ENCODE measurements around the gene INA.
A peak's percentile ranks its signal among the peaks of the same experiment; 100 is the strongest.

Gene INA

GRCh38 chr10:103277713-103278536, 987 bp downstream of the INA start:
- Histone ChIP-seq H3K27me3 (replicated peaks; ENCODE audit: control insufficient read depth, insufficient read depth, low read length) (peaks cover 67% of the 10 kb centered on the region), H3K4me3 (ENCODE audit: low read length) (peak overlapping the region; percentile 71), H3K9me3 (ENCODE audit: control insufficient read depth, low read length) (peaks cover 7% of the 10 kb centered on the region), H3K36me3 (ENCODE audit: control insufficient read depth, insufficient read depth, low read length, severe bottlenecking) (no peaks in the 10 kb centered on the region), H3K4me1 (ENCODE audit: control insufficient read depth, insufficient read depth, low read length) (peaks cover 14% of the 10 kb centered on the region), H3K9ac (ENCODE audit: low read length) (no peak overlapping the region)
- no peak for DNase-seq (ENCODE audit: low read depth)

DNA sequence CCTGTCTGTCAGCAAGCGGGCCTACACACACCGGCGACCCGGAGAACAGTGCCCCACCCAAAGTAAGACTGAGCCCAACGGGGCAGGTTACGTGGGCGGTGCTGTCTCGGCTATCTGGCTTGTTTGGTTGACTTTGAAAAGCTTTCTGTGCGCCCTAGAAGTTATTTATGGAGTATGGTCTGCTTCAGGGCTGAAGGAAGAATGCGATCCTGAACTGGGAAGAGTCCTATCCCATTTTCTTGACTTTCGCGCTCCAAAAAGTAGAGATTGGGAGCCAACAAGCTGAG, 1.5 kb downstream of the INA start:
- Histone ChIP-seq H3K4me1 (ENCODE audit: control insufficient read depth, insufficient read depth, low read length) (peaks cover 12% of the 10 kb centered on the region), H3K27me3 (replicated peaks; ENCODE audit: control insufficient read depth, insufficient read depth, low read length) (peaks cover 67% of the 10 kb centered on the region), H3K9me3 (ENCODE audit: control insufficient read depth, low read length) (peaks cover 7% of the 10 kb centered on the region), H3K36me3 (ENCODE audit: control insufficient read depth, insufficient read depth, low read length, severe bottlenecking) (no peaks in the 10 kb centered on the region), H3K9ac (ENCODE audit: low read length) (no peak overlapping the region), H3K4me3 (ENCODE audit: low read length) (no peak overlapping the region)
- no peak for DNase-seq (ENCODE audit: low read depth)

DNA sequence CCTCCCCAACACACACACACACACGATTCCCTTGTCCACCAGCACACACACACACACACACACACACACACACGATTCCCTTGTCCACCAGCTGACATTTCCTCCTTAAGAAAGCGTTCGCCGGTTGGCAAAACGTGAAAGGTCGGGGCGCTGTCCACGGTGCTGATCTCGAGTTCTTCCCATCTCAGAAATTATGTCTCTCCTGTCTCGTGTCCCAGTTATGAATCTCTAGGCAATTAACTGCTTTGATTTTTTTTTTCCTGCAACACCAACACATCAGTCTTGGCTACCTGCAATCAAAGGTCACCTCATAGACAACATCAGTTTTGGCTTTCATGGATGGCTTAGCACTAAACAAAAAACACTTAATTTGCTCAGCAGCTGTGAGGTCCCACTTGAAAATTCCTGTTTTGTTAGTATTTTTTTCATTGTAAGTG, 1.9 kb downstream of the INA start:
- H3K9ac ChIP-seq (ENCODE audit: low read length) = no peak overlapping the region
- peaks cover 8% of the 10 kb centered on the region for H3K4me1 ChIP-seq (ENCODE audit: control insufficient read depth, insufficient read depth, low read length)
- no peaks in the 10 kb centered on the region for H3K36me3 ChIP-seq (ENCODE audit: control insufficient read depth, insufficient read depth, low read length, severe bottlenecking)
- peaks cover 7% of the 10 kb centered on the region for H3K9me3 ChIP-seq (ENCODE audit: control insufficient read depth, low read length)
- peak; percentile 79 for DNase-seq (ENCODE audit: low read depth)
- no peak overlapping the region for H3K4me3 ChIP-seq (ENCODE audit: low read length)
- H3K27me3 ChIP-seq (replicated peaks; ENCODE audit: control insufficient read depth, insufficient read depth, low read length) = peaks cover 67% of the 10 kb centered on the region

DNA sequence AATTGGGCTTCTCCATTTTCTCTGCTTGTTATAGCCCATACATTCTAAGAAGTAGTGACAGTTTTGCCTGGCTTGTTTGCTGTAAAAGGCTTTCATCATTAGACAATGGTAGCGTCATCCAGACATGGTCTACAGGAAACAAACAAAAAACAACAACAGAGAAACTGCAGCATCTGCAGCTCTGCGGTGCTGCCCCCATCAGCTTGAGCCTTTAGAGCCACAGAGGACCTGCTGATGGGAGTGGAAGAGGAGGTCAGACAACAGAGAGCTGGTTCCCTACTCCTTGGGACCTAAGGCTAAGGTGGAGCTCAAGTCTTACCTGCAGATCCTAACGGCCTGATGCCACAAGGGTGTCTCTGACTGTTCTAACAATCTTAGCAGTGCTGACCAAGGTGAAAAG, 3.1 kb downstream of the INA start:
- Histone ChIP-seq H3K9me3 (ENCODE audit: control insufficient read depth, low read length) (peaks cover 7% of the 10 kb centered on the region), H3K9ac (ENCODE audit: low read length) (no peak overlapping the region), H3K36me3 (ENCODE audit: control insufficient read depth, insufficient read depth, low read length, severe bottlenecking) (no peaks in the 10 kb centered on the region), H3K4me1 (ENCODE audit: control insufficient read depth, insufficient read depth, low read length) (peaks cover 7% of the 10 kb centered on the region), H3K27me3 (replicated peaks; ENCODE audit: control insufficient read depth, insufficient read depth, low read length) (peaks cover 67% of the 10 kb centered on the region), H3K4me3 (ENCODE audit: low read length) (no peak overlapping the region)
- no peak for DNase-seq (ENCODE audit: low read depth)

DNA sequence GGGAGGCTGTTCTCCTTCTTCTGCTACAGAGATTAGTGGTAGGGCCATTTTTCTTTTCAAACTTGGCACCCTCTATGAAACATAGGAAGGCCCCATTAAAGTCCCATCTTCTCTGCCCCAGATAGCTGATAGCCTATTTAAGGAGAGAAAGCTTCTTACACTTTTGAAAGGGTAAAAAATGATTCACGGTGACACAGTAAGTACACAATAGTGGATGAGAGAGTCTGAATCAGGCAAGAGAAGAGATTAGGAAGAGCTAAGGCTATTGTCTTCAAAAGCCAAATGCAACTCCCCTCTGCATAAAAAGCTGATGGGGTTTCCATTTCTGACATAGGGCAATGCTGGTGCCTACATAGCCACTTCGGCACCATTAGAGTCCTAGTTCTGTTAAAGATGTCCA, 3.6 kb downstream of the INA start:
- no peak for DNase-seq (ENCODE audit: low read depth)
- Histone ChIP-seq H3K9ac (ENCODE audit: low read length) (no peak overlapping the region), H3K4me1 (ENCODE audit: control insufficient read depth, insufficient read depth, low read length) (peaks cover 7% of the 10 kb centered on the region), H3K36me3 (ENCODE audit: control insufficient read depth, insufficient read depth, low read length, severe bottlenecking) (no peaks in the 10 kb centered on the region), H3K27me3 (replicated peaks; ENCODE audit: control insufficient read depth, insufficient read depth, low read length) (peaks cover 64% of the 10 kb centered on the region), H3K9me3 (ENCODE audit: control insufficient read depth, low read length) (peaks cover 7% of the 10 kb centered on the region), H3K4me3 (ENCODE audit: low read length) (no peak overlapping the region)

DNA sequence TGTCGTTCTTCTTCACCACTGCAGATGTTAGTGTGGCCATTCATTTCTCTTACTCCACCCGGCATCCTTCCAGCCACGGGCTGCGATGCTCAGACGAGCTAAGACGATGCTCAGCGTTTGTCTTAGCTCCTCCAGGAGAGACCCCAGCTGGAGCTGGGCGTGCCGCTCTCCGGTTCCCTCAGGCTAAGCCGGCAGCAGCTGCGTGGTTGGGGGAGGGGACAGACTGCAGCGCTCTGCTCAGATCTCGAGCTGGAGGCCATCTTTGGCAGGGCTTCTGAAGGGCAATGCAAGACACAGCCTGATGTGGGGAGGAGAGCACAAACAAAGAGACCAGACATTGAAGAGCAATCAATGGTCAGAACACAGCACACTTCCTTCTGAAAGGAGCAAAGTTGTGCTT, 4.8 kb downstream of the INA start:
- no peak for DNase-seq (ENCODE audit: low read depth)
- H3K27me3 ChIP-seq (replicated peaks; ENCODE audit: control insufficient read depth, insufficient read depth, low read length) = peaks cover 53% of the 10 kb centered on the region
- peaks cover 7% of the 10 kb centered on the region for H3K9me3 ChIP-seq (ENCODE audit: control insufficient read depth, low read length)
- no peak overlapping the region for H3K9ac ChIP-seq (ENCODE audit: low read length)
- no peak overlapping the region for H3K4me3 ChIP-seq (ENCODE audit: low read length)
- peaks cover 7% of the 10 kb centered on the region for H3K4me1 ChIP-seq (ENCODE audit: control insufficient read depth, insufficient read depth, low read length)
- no peaks in the 10 kb centered on the region for H3K36me3 ChIP-seq (ENCODE audit: control insufficient read depth, insufficient read depth, low read length, severe bottlenecking)

DNA sequence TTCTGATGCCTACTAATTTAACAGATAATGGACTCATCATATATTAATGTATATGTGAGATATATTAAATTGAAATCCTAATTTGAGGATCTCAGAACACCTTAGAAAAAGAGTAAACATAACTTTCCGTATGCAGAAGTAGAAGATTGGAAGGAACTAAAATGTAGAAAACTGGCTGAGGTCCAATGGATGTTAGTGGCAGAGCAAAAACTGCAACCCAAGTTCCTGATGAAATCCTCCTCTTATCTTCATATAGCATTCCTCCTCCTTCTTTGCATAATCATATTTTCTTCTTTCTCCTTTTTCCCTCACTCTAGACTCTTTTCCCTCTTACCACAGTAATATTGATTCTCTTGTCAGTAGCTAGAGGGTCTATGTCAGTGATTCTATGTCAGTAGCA, 6.0 kb downstream of the INA start:
- H3K4me1 ChIP-seq (ENCODE audit: control insufficient read depth, insufficient read depth, low read length) = no peaks in the 10 kb centered on the region
- DNase-seq (ENCODE audit: low read depth) = no peak
- peaks cover 55% of the 10 kb centered on the region for H3K27me3 ChIP-seq (replicated peaks; ENCODE audit: control insufficient read depth, insufficient read depth, low read length)
- H3K4me3 ChIP-seq (ENCODE audit: low read length) = no peak overlapping the region
- peaks cover 7% of the 10 kb centered on the region for H3K9me3 ChIP-seq (ENCODE audit: control insufficient read depth, low read length)
- H3K36me3 ChIP-seq (ENCODE audit: control insufficient read depth, insufficient read depth, low read length, severe bottlenecking) = no peaks in the 10 kb centered on the region
- no peak overlapping the region for H3K9ac ChIP-seq (ENCODE audit: low read length)

DNA sequence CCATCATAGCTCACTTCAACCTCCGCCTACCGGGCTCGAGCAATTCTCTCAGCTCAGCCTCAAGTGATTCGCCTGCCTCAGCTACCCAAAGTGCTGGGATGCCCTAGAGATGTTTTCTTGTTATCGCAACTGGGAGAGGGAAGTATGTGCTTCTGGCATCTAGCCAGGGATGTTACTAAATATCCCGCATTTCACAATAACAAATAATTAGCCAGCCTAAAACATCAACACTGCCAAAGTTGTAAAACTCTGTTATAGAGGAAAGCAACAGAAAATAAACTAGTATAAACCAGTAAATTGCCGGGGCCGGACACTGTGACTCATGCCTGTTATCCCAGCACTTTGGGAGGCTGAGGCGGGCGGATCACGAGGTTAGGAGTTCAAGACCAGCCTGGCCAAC, 7.2 kb downstream of the INA start:
- peaks cover 47% of the 10 kb centered on the region for H3K27me3 ChIP-seq (replicated peaks; ENCODE audit: control insufficient read depth, insufficient read depth, low read length)
- no peak overlapping the region for H3K9ac ChIP-seq (ENCODE audit: low read length)
- no peaks in the 10 kb centered on the region for H3K4me1 ChIP-seq (ENCODE audit: control insufficient read depth, insufficient read depth, low read length)
- H3K4me3 ChIP-seq (ENCODE audit: low read length) = no peak overlapping the region
- H3K9me3 ChIP-seq (ENCODE audit: control insufficient read depth, low read length) = no peaks in the 10 kb centered on the region
- no peaks in the 10 kb centered on the region for H3K36me3 ChIP-seq (ENCODE audit: control insufficient read depth, insufficient read depth, low read length, severe bottlenecking)
- DNase-seq (ENCODE audit: low read depth) = no peak

DNA sequence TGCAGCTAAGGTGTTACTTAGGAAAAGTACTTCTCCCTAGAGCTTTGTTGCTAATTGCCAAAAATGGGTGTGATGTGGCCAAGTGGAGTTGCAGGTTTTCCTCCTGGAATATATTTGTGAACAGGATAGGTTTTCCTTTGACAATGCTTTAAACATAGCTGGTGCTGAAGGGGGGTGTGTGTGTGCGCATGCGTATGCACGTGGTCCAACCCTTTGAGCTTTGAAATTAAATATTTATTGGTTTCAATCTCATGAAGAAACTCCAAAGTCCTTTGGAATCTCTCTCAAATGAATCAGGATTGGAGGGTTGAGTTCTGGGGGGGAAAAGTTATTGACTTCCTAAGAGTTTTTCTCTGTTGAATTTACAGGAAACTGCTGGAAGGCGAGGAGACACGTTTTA, 11.1 kb downstream of the INA start:
- H3K9me3 ChIP-seq (ENCODE audit: control insufficient read depth, low read length) = no peaks in the 10 kb centered on the region
- no peak overlapping the region for H3K9ac ChIP-seq (ENCODE audit: low read length)
- no peaks in the 10 kb centered on the region for H3K36me3 ChIP-seq (ENCODE audit: control insufficient read depth, insufficient read depth, low read length, severe bottlenecking)
- peaks cover 15% of the 10 kb centered on the region for H3K27me3 ChIP-seq (replicated peaks; ENCODE audit: control insufficient read depth, insufficient read depth, low read length)
- DNase-seq (ENCODE audit: low read depth) = no peak
- H3K4me1 ChIP-seq (ENCODE audit: control insufficient read depth, insufficient read depth, low read length) = no peaks in the 10 kb centered on the region
- H3K4me3 ChIP-seq (ENCODE audit: low read length) = no peak overlapping the region

GRCh38 chr10:103291588-103291987, 14.7 kb downstream of the INA start:
- no peak overlapping the region for H3K9ac ChIP-seq (ENCODE audit: low read length)
- no peak overlapping the region for H3K4me3 ChIP-seq (ENCODE audit: low read length)
- DNase-seq (ENCODE audit: low read depth) = no peak
- H3K36me3 ChIP-seq (ENCODE audit: control insufficient read depth, insufficient read depth, low read length, severe bottlenecking) = no peaks in the 10 kb centered on the region
- peaks cover 14% of the 10 kb centered on the region for H3K27me3 ChIP-seq (replicated peaks; ENCODE audit: control insufficient read depth, insufficient read depth, low read length)
- H3K9me3 ChIP-seq (ENCODE audit: control insufficient read depth, low read length) = no peaks in the 10 kb centered on the region
- peaks cover 11% of the 10 kb centered on the region for H3K4me1 ChIP-seq (ENCODE audit: control insufficient read depth, insufficient read depth, low read length)

GRCh38 chr10:103295374-103296015, 18.6 kb downstream of the INA start:
- Histone ChIP-seq H3K9me3 (ENCODE audit: control insufficient read depth, low read length) (no peaks in the 10 kb centered on the region), H3K9ac (ENCODE audit: low read length) (no peak overlapping the region), H3K27me3 (replicated peaks; ENCODE audit: control insufficient read depth, insufficient read depth, low read length) (no peaks in the 10 kb centered on the region), H3K4me1 (ENCODE audit: control insufficient read depth, insufficient read depth, low read length) (peaks cover 11% of the 10 kb centered on the region), H3K4me3 (ENCODE audit: low read length) (no peak overlapping the region), H3K36me3 (ENCODE audit: control insufficient read depth, insufficient read depth, low read length, severe bottlenecking) (no peaks in the 10 kb centered on the region)
- peak; percentile 80 for DNase-seq (ENCODE audit: low read depth)
